Hypothalamus (tissue), 51 donors: Measurements from ENCODE around the gene UBAP1.
A peak's percentile ranks its signal among the peaks of the same experiment; 100 is the strongest.
"Not testable (repeated sequence)": the region's sequence is repeated elsewhere in the genome, so short reads cannot be mapped to it uniquely, and the experiment has no call there.

Experiments used
- DNase-seq, 51 donors: peaks; one replicate each; lab custom pipeline; 2025; lab: John Stamatoyannopoulos, UW

UBAP1 gene

GRCh38 chr9:34178436-34179212, at the start of gene UBAP1:
Gene UBAP1, plus strand, starts transcription at chr9:34179043. Its CDS starts 41,872 bp downstream, at chr9:34220915.
- peak; percentile 69 to 97 (median 91) for DNase-seq

GRCh38 chr9:34131571-34131970, 47.3 kb upstream of the UBAP1 start:
- DNase-seq: no peak

- no peak for DNase-seq
These were observed 45.4 kb upstream of the UBAP1 start for GRCh38 chr9:34133436-34133949.

GRCh38 chr9:34134521-34134920, 44.3 kb upstream of the UBAP1 start:
- no peak for DNase-seq

- DNase-seq: not testable (repeated sequence)
These were observed 40.2 kb upstream of the UBAP1 start for GRCh38 chr9:34138644-34139043.

- peak in 12 of 51 donors; percentile 3 to 49 (median 17) for DNase-seq
These were observed 39.2 kb upstream of the UBAP1 start for GRCh38 chr9:34139477-34140146.

GRCh38 chr9:34140853-34141252, 38.0 kb upstream of the UBAP1 start:
- DNase-seq: no peak

- no peak for DNase-seq
These were observed 35.7 kb upstream of the UBAP1 start for GRCh38 chr9:34143116-34143515.

- no peak for DNase-seq
These were observed 33.7 kb upstream of the UBAP1 start for GRCh38 chr9:34145165-34145564.

- no peak for DNase-seq
These were observed 27.4 kb upstream of the UBAP1 start for GRCh38 chr9:34151398-34151797.

- no peak for DNase-seq
These were observed 24.8 kb upstream of the UBAP1 start for GRCh38 chr9:34154057-34154456.

- no peak for DNase-seq
These were observed 21.5 kb upstream of the UBAP1 start for GRCh38 chr9:34157318-34157717.

- no peak for DNase-seq
These were observed 20.9 kb upstream of the UBAP1 start for GRCh38 chr9:34157898-34158297.

GRCh38 chr9:34158362-34158869, 20.4 kb upstream of the UBAP1 start:
- DNase-seq: no peak

- no peak for DNase-seq
These were observed 15.4 kb upstream of the UBAP1 start for GRCh38 chr9:34163434-34163833.

- no peak for DNase-seq
These were observed 9.7 kb upstream of the UBAP1 start for GRCh38 chr9:34169125-34169524.

GRCh38 chr9:34170237-34170991, 8.4 kb upstream of the UBAP1 start:
- DNase-seq: no peak

GRCh38 chr9:34171753-34172535, 6.9 kb upstream of the UBAP1 start:
- peak in 2 of 51 donors; percentile 2 for DNase-seq

- no peak for DNase-seq
These were observed 2.8 kb upstream of the UBAP1 start for GRCh38 chr9:34176089-34176488.
